ENCODE results near the gene SBF2.

SBF2 gene

DNA sequence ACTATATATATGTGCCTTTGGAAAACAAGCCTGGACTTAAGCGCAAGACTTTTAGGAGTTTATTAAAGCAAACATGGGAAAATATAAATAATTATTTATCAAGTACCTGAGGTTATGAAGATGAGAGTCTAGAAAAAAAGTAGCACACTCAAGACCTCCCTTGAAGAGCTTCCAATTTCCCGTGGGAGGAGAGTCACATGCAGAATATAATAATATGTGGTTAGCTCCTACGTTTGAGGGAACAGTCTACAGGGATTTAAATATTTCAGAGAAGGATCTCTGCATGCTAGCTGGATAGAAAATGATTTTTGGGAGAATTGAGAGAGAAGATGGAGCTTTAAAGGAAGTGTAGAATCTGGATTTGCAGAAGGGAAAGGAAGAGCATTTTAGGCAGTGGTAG lies 446.4 kb downstream of the SBF2 start:
- H3K9me3 ChIP-seq (ENCODE audit: insufficient read depth, low read length) = no peaks in the 10 kb centered on the region
- no peak overlapping the region for H3K27ac ChIP-seq (ENCODE audit: low read depth, low read length)
- H3K79me2 ChIP-seq (ENCODE audit: insufficient read depth, low read length) = no peaks in the 10 kb centered on the region
- no peak overlapping the region for H3K9ac ChIP-seq (ENCODE audit: low read length)
- no peak overlapping the region for H3K4me3 ChIP-seq (ENCODE audit: insufficient read depth, low read length, poor library complexity, severe bottlenecking)
- H4K20me1 ChIP-seq (ENCODE audit: low read depth, low read length) = no peaks in the 10 kb centered on the region
- H3K4me2 ChIP-seq (ENCODE audit: low read depth, low read length, poor library complexity, severe bottlenecking) = no peak overlapping the region
- no peaks in the 10 kb centered on the region for H3K27me3 ChIP-seq (ENCODE audit: low read length)
- no peaks in the 10 kb centered on the region for H3F3A ChIP-seq (ENCODE audit: insufficient read depth)
- TF ChIP-seq, protein P1, sequence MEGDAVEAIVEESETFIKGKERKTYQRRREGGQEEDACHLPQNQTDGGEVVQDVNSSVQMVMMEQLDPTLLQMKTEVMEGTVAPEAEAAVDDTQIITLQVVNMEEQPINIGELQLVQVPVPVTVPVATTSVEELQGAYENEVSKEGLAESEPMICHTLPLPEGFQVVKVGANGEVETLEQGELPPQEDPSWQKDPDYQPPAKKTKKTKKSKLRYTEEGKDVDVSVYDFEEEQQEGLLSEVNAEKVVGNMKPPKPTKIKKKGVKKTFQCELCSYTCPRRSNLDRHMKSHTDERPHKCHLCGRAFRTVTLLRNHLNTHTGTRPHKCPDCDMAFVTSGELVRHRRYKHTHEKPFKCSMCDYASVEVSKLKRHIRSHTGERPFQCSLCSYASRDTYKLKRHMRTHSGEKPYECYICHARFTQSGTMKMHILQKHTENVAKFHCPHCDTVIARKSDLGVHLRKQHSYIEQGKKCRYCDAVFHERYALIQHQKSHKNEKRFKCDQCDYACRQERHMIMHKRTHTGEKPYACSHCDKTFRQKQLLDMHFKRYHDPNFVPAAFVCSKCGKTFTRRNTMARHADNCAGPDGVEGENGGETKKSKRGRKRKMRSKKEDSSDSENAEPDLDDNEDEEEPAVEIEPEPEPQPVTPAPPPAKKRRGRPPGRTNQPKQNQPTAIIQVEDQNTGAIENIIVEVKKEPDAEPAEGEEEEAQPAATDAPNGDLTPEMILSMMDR (IDR thresholded peaks at IDR 0.05; ENCODE audit: insufficient read depth, low read length, poor library complexity, severe bottlenecking) = no peak
- TF ChIP-seq EZH2phosphoT487 (conservative IDR thresholded peaks at IDR 0.05; ENCODE audit: low read length) = no peak
- H2AFZ ChIP-seq (ENCODE audit: low read depth, low read length, severe bottlenecking) = no peak overlapping the region
- H3K9me2 ChIP-seq (replicated peaks; ENCODE audit: insufficient read depth, low read length) = no peaks in the 10 kb centered on the region
- H3K36me3 ChIP-seq (ENCODE audit: low read length) = no peaks in the 10 kb centered on the region

DNA sequence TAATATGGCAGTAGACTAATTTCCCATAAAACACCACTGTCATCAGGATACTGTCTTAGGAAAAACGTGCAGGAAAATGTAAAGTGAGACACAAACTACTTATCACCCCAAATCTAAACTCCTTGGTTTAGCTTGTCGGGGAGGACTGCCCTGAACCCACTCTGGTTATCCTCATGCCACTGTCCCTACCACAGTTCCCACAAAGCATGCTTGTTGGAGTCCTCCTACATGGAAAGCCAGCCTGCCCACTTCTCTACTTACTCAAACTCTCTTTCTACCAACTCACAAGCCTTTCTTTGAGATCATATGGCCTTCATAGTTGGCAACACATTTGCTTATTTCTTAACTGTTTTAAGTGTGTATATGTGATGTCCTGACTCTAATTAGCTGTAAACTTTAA lies 451.1 kb downstream of the SBF2 start:
- Histone ChIP-seq H3K9me2 (replicated peaks; ENCODE audit: insufficient read depth, low read length) (no peaks in the 10 kb centered on the region), H3K79me2 (ENCODE audit: insufficient read depth, low read length) (no peaks in the 10 kb centered on the region), H3K4me3 (ENCODE audit: insufficient read depth, low read length, poor library complexity, severe bottlenecking) (no peak overlapping the region), H3K27ac (ENCODE audit: low read depth, low read length) (no peak overlapping the region), H3K36me3 (ENCODE audit: low read length) (no peaks in the 10 kb centered on the region), H3K9me3 (ENCODE audit: insufficient read depth, low read length) (no peaks in the 10 kb centered on the region), H3K4me2 (ENCODE audit: low read depth, low read length, poor library complexity, severe bottlenecking) (no peak overlapping the region), H3F3A (ENCODE audit: insufficient read depth) (no peaks in the 10 kb centered on the region), H3K27me3 (ENCODE audit: low read length) (no peaks in the 10 kb centered on the region), H3K9ac (ENCODE audit: low read length) (no peak overlapping the region), H2AFZ (ENCODE audit: low read depth, low read length, severe bottlenecking) (no peak overlapping the region), H4K20me1 (ENCODE audit: low read depth, low read length) (no peaks in the 10 kb centered on the region)
- no peak for TF ChIP-seq EZH2phosphoT487 (conservative IDR thresholded peaks at IDR 0.05; ENCODE audit: low read length)
- TF ChIP-seq, protein P1 (IDR thresholded peaks at IDR 0.05; ENCODE audit: insufficient read depth, low read length, poor library complexity, severe bottlenecking) = no peak

DNA sequence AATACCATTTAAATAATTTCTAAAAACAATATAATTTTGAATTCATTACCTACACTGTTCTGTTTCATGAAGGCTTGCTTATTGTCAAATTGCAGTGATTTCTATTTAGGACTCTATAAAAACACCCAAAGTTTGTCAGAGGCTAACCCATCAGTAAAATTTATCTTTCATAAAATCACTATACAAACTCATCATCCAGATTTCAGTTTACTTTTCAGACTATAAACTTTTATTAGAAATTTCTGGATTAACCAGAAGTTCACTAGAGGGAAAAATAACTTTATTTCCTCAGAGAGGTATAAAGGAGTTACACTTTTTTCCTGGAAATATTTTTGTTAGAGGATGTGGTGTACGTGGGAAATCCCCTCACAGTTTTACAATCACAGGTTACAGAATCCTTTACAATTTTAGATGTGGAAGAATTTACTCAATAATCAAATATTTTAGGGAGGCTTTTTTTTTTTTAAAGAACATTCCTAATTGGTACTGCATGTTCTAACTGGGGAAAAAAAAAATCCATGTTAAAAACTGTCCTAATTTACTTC lies 453.5 kb downstream of the SBF2 start:
- Histone ChIP-seq H3K27me3 (ENCODE audit: low read length) (no peaks in the 10 kb centered on the region), H3K79me2 (ENCODE audit: insufficient read depth, low read length) (no peaks in the 10 kb centered on the region), H3K9me3 (ENCODE audit: insufficient read depth, low read length) (no peaks in the 10 kb centered on the region)

More for the DNA sequence above, 453.5 kb downstream of the SBF2 start:
- H3K27ac ChIP-seq (ENCODE audit: low read depth, low read length) = no peak overlapping the region
- TF ChIP-seq EZH2phosphoT487 (conservative IDR thresholded peaks at IDR 0.05; ENCODE audit: low read length) = no peak
- TF ChIP-seq, protein P1 (IDR thresholded peaks at IDR 0.05; ENCODE audit: insufficient read depth, low read length, poor library complexity, severe bottlenecking) = no peak
- no peak overlapping the region for H2AFZ ChIP-seq (ENCODE audit: low read depth, low read length, severe bottlenecking)
- H4K20me1 ChIP-seq (ENCODE audit: low read depth, low read length) = no peaks in the 10 kb centered on the region
- H3K36me3 ChIP-seq (ENCODE audit: low read length) = no peaks in the 10 kb centered on the region
- no peaks in the 10 kb centered on the region for H3F3A ChIP-seq (ENCODE audit: insufficient read depth)
- H3K4me3 ChIP-seq (ENCODE audit: insufficient read depth, low read length, poor library complexity, severe bottlenecking) = no peak overlapping the region
- H3K4me2 ChIP-seq (ENCODE audit: low read depth, low read length, poor library complexity, severe bottlenecking) = no peak overlapping the region
- no peak overlapping the region for H3K9ac ChIP-seq (ENCODE audit: low read length)
- H3K9me2 ChIP-seq (replicated peaks; ENCODE audit: insufficient read depth, low read length) = no peaks in the 10 kb centered on the region

Measured in SU-DHL-6 (cell line).